ENCODE measurements around the gene BEGAIN. TPM values are rescaled to one million over a fixed set of nuclear protein-coding genes. Genes with fewer than 3 reads are reported as not detected.

BEGAIN gene
- total RNA-seq, 4 donors from 2014 or later = 9.6 to 17.0 (median 11.6) TPM

- H3K27me3 ChIP-seq = peaks cover 0 to 7% of the 10 kb centered on the region in 2 donors
- no peak for DNase-seq (ENCODE audit: low spot score in 2 of 2)
- WGBS, 2 donors = 75 to 84% methylated on average over 4 of the region's 4 CpGs
Observed at GRCh38 chr14:100605230-100605629, 18.0 kb upstream of the BEGAIN start.

GRCh38 chr14:100604709-100605108 lies 17.5 kb upstream of the BEGAIN start:
- 92 to 95% methylated on average over 17 to 24 of the region's 24 CpGs for WGBS, 2 donors
- Histone ChIP-seq H3K27me3 (peaks cover 0 to 7% of the 10 kb centered on the region in 2 donors), H3K36me3 (no peaks in the 10 kb centered on the region), H3K4me1 (no peaks in the 10 kb centered on the region), H3K4me3 (no peak overlapping the region), H3K27ac (no peak overlapping the region), H3K9me3 (peaks cover 0 to 17% (median 0%) of the 10 kb centered on the region in 4 donors)
- DNase-seq (ENCODE audit: low spot score in 2 of 2) = no peak
- TF ChIP-seq, protein P1, sequence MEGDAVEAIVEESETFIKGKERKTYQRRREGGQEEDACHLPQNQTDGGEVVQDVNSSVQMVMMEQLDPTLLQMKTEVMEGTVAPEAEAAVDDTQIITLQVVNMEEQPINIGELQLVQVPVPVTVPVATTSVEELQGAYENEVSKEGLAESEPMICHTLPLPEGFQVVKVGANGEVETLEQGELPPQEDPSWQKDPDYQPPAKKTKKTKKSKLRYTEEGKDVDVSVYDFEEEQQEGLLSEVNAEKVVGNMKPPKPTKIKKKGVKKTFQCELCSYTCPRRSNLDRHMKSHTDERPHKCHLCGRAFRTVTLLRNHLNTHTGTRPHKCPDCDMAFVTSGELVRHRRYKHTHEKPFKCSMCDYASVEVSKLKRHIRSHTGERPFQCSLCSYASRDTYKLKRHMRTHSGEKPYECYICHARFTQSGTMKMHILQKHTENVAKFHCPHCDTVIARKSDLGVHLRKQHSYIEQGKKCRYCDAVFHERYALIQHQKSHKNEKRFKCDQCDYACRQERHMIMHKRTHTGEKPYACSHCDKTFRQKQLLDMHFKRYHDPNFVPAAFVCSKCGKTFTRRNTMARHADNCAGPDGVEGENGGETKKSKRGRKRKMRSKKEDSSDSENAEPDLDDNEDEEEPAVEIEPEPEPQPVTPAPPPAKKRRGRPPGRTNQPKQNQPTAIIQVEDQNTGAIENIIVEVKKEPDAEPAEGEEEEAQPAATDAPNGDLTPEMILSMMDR (IDR thresholded peaks at IDR 0.05) = no peak
- no peak for TF ChIP-seq POLR2A (IDR thresholded peaks at IDR 0.05)
- no peak for TF ChIP-seq EP300 (IDR thresholded peaks at IDR 0.05)

More at GRCh38 chr14:100605230-100605629, 18.0 kb upstream of the BEGAIN start:
- no peak overlapping the region for H3K4me3 ChIP-seq
- no peaks in the 10 kb centered on the region for H3K4me1 ChIP-seq
- H3K36me3 ChIP-seq = no peaks in the 10 kb centered on the region
- H3K9me3 ChIP-seq = peaks cover 0 to 17% (median 0%) of the 10 kb centered on the region in 4 donors
- TF ChIP-seq POLR2A (IDR thresholded peaks at IDR 0.05) = no peak
- no peak for TF ChIP-seq EP300 (IDR thresholded peaks at IDR 0.05)
- TF ChIP-seq, protein P1 (IDR thresholded peaks at IDR 0.05) = no peak
- no peak overlapping the region for H3K27ac ChIP-seq

DNA sequence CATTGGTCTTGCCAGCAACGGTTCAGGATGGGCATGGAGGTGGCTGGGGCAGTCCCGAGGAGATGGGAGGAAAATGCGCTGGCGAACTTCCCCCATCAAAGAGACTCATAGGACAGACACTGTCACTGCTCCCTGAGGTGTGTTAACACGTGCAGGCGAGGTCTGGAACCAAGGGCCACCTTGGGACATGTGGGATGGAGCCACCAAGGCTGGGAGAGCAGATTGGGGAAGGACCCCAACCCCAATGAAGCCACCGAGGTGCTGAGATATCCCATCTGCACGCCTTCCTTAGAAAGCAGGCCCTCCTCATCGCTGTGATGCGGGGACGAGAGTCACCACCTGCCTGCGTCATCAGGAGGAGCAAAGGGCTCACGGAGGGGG lies 16.9 kb upstream of the BEGAIN start:
- Histone ChIP-seq H3K36me3 (no peaks in the 10 kb centered on the region), H3K27me3 (peaks cover 0 to 7% of the 10 kb centered on the region in 2 donors), H3K27ac (no peak overlapping the region), H3K9me3 (peaks cover 0 to 17% (median 0%) of the 10 kb centered on the region in 4 donors), H3K4me1 (no peaks in the 10 kb centered on the region), H3K4me3 (no peak overlapping the region)
- no peak for TF ChIP-seq EP300 (IDR thresholded peaks at IDR 0.05)
- TF ChIP-seq, protein P1 (IDR thresholded peaks at IDR 0.05) = no peak
- no peak for TF ChIP-seq POLR2A (IDR thresholded peaks at IDR 0.05)
- 87 to 96% methylated on average over 13 of the region's 13 CpGs for WGBS, 2 donors
- no peak for DNase-seq (ENCODE audit: low spot score in 2 of 2)

DNA sequence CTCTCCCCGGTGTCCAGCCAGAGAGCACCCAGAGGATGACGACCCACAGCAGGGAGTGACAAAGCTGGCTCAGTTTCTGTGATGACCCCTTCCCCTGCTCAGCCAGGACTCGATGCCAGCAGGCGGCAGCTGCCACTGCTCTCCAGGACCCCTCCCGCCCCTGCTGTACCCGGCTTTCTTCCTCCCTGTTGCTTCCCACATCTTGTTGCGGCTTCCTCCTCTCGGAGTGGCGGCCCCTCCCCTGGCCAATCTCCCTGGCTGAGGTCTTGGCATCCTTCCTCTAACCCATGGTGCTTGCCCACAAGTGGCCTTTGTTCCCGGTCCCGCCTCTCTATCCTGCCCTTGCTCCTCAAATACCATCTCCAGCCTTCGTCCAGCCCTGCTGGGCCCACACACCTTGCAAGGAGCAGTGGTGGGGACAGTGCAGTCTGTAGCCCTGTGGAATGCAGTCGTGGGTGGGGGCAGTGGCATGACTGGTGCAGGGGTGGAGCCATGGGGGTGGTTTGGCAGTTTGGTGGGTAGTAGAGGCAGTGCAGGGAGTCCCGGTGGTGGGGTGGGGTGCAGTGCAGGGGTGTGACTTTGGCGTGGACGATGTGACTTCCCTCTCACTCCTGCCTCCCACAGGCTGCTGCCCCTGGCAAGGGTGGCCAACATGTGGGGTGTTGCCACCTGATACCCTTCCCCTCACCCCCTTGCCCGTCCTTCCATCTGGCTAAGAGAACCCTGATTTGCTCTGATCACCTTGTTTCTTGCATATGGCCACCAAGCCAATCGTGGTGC lies 16.3 kb upstream of the BEGAIN start:
- H3K27me3 ChIP-seq = peaks cover 0 to 7% of the 10 kb centered on the region in 2 donors
- H3K4me3 ChIP-seq = no peak overlapping the region
- H3K9me3 ChIP-seq = peaks cover 0 to 17% (median 0%) of the 10 kb centered on the region in 4 donors
- DNase-seq (ENCODE audit: low spot score in 2 of 2) = no peak
- H3K27ac ChIP-seq = no peak overlapping the region
- no peaks in the 10 kb centered on the region for H3K36me3 ChIP-seq
- no peak for TF ChIP-seq POLR2A (IDR thresholded peaks at IDR 0.05)
- TF ChIP-seq, protein P1 (IDR thresholded peaks at IDR 0.05) = no peak
- no peak for TF ChIP-seq EP300 (IDR thresholded peaks at IDR 0.05)
- H3K4me1 ChIP-seq = no peaks in the 10 kb centered on the region
- WGBS, 2 donors = 42 to 50% methylated on average over 18 of the region's 18 CpGs

GRCh38 chr14:100602621-100603230 lies 15.5 kb upstream of the BEGAIN start:
- Histone ChIP-seq H3K4me3 (no peak overlapping the region), H3K4me1 (no peaks in the 10 kb centered on the region), H3K9me3 (peaks cover 0 to 17% (median 0%) of the 10 kb centered on the region in 4 donors), H3K27me3 (peaks cover 0 to 7% of the 10 kb centered on the region in 2 donors), H3K36me3 (no peaks in the 10 kb centered on the region), H3K27ac (no peak overlapping the region)
- WGBS, 2 donors = 56 to 72% methylated on average over 7 of the region's 7 CpGs
- DNase-seq (ENCODE audit: low spot score in 2 of 2) = no peak
- TF ChIP-seq, protein P1 (IDR thresholded peaks at IDR 0.05) = no peak
- no peak for TF ChIP-seq EP300 (IDR thresholded peaks at IDR 0.05)
- TF ChIP-seq POLR2A (IDR thresholded peaks at IDR 0.05) = no peak
